ENCODE data around the gene PSMG2.

Gene PSMG2

GRCh38 chr18:12744103-12744502, 41.3 kb downstream of the PSMG2 start:
- Histone ChIP-seq H3K79me2 (ENCODE audit: control insufficient read depth, low read length) (no peaks in the 10 kb centered on the region), H3K27ac (ENCODE audit: low read depth, low read length) (no peak overlapping the region), H4K20me1 (ENCODE audit: control insufficient read depth, insufficient read depth, low read depth, low read length) (no peaks in the 10 kb centered on the region), H3K9me3 (ENCODE audit: control insufficient read depth, insufficient read depth, low read length) (no peaks in the 10 kb centered on the region), H3K27me3 (ENCODE audit: control insufficient read depth, low read length) (peaks cover 14% of the 10 kb centered on the region), H3F3A (ENCODE audit: control insufficient read depth, insufficient read depth) (no peaks in the 10 kb centered on the region), H3K4me2 (ENCODE audit: low read length) (no peak overlapping the region), H3K36me3 (ENCODE audit: control insufficient read depth, low read length) (no peaks in the 10 kb centered on the region), H3K4me3 (ENCODE audit: low read length) (no peak overlapping the region), H3K9me2 (replicated peaks; ENCODE audit: control insufficient read depth, low read length) (no peaks in the 10 kb centered on the region), H3K4me1 (ENCODE audit: control insufficient read depth, low read length) (no peaks in the 10 kb centered on the region)
- TF ChIP-seq EZH2phosphoT487 (IDR thresholded peaks at IDR 0.05; ENCODE audit: borderline replicate concordance, low read length) = no peak
- TF ChIP-seq, protein P1, sequence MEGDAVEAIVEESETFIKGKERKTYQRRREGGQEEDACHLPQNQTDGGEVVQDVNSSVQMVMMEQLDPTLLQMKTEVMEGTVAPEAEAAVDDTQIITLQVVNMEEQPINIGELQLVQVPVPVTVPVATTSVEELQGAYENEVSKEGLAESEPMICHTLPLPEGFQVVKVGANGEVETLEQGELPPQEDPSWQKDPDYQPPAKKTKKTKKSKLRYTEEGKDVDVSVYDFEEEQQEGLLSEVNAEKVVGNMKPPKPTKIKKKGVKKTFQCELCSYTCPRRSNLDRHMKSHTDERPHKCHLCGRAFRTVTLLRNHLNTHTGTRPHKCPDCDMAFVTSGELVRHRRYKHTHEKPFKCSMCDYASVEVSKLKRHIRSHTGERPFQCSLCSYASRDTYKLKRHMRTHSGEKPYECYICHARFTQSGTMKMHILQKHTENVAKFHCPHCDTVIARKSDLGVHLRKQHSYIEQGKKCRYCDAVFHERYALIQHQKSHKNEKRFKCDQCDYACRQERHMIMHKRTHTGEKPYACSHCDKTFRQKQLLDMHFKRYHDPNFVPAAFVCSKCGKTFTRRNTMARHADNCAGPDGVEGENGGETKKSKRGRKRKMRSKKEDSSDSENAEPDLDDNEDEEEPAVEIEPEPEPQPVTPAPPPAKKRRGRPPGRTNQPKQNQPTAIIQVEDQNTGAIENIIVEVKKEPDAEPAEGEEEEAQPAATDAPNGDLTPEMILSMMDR (IDR thresholded peaks at IDR 0.05; ENCODE audit: low read depth, low read length, poor library complexity, severe bottlenecking) = peak; percentile 46

GRCh38 chr18:12745095-12745795, 42.4 kb downstream of the PSMG2 start:
- no peak overlapping the region for H3K4me3 ChIP-seq (ENCODE audit: low read length)
- H3K4me2 ChIP-seq (ENCODE audit: low read length) = no peak overlapping the region
- peaks cover 24% of the 10 kb centered on the region for H3K27me3 ChIP-seq (ENCODE audit: control insufficient read depth, low read length)
- no peaks in the 10 kb centered on the region for H3K9me2 ChIP-seq (replicated peaks; ENCODE audit: control insufficient read depth, low read length)
- H3K9me3 ChIP-seq (ENCODE audit: control insufficient read depth, insufficient read depth, low read length) = no peaks in the 10 kb centered on the region
- H3K4me1 ChIP-seq (ENCODE audit: control insufficient read depth, low read length) = peaks cover 3% of the 10 kb centered on the region; the same call in 1 of the 2 replicates
- no peaks in the 10 kb centered on the region for H3K79me2 ChIP-seq (ENCODE audit: control insufficient read depth, low read length)
- no peaks in the 10 kb centered on the region for H3K36me3 ChIP-seq (ENCODE audit: control insufficient read depth, low read length)
- no peaks in the 10 kb centered on the region for H3F3A ChIP-seq (ENCODE audit: control insufficient read depth, insufficient read depth)
- no peak for TF ChIP-seq EZH2phosphoT487 (IDR thresholded peaks at IDR 0.05; ENCODE audit: borderline replicate concordance, low read length)
- TF ChIP-seq, protein P1 (IDR thresholded peaks at IDR 0.05; ENCODE audit: low read depth, low read length, poor library complexity, severe bottlenecking) = no peak
- H3K27ac ChIP-seq (ENCODE audit: low read depth, low read length) = no peak overlapping the region
- H4K20me1 ChIP-seq (ENCODE audit: control insufficient read depth, insufficient read depth, low read depth, low read length) = no peaks in the 10 kb centered on the region

DNA sequence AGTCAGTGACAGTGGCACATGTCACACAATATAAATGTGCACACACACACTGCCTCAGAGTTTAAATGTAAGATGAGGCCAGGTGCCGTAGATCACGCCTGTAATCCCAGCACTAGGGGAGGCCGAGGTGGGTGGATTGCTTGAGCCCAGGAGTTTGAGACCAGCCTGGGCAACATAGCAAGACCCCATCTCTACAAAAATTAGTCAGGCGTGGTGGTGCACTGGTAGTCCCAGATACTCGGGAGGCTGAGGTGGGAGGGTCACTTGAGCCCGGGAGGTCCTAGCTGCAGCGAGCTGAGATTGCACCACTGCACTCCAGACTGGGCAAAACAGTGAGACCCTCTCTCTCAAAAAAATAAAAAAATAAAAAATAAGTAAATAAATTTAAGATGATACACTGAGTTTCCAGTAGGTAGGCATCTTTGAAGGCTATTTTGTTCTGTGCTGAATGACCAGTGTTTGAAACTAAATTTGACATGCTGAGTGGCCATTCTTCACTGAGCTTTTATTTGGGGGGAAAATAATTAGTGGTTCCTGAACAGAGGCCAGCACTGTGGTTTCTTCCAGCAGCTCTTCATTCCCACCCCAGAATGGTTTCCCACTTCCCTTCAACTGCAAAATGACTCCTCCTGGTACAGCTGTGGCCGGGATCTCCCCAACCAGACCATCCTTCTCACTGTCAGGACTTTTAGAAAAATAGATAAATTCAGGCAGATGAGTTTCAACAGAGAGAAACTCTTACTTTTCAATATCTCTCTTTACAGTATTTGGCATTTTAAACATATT, 44.9 kb downstream of the PSMG2 start:
- Histone ChIP-seq H3K9me3 (ENCODE audit: control insufficient read depth, insufficient read depth, low read length) (no peaks in the 10 kb centered on the region), H3K4me1 (ENCODE audit: control insufficient read depth, low read length) (peaks cover 5% of the 10 kb centered on the region; the same call in 1 of the 2 replicates), H4K20me1 (ENCODE audit: control insufficient read depth, insufficient read depth, low read depth, low read length) (no peaks in the 10 kb centered on the region), H3K36me3 (ENCODE audit: control insufficient read depth, low read length) (no peaks in the 10 kb centered on the region), H3F3A (ENCODE audit: control insufficient read depth, insufficient read depth) (no peaks in the 10 kb centered on the region), H3K27me3 (ENCODE audit: control insufficient read depth, low read length) (peaks cover 31% of the 10 kb centered on the region), H3K9me2 (replicated peaks; ENCODE audit: control insufficient read depth, low read length) (no peaks in the 10 kb centered on the region), H3K79me2 (ENCODE audit: control insufficient read depth, low read length) (no peaks in the 10 kb centered on the region), H3K4me2 (ENCODE audit: low read length) (no peak overlapping the region), H3K4me3 (ENCODE audit: low read length) (no peak overlapping the region), H3K27ac (ENCODE audit: low read depth, low read length) (no peak overlapping the region)
- TF ChIP-seq, protein P1 (IDR thresholded peaks at IDR 0.05; ENCODE audit: low read depth, low read length, poor library complexity, severe bottlenecking) = no peak

All from DOHH2 (cell line).